ENCODE data around the gene CTNNA1.

Gene CTNNA1

DNA sequence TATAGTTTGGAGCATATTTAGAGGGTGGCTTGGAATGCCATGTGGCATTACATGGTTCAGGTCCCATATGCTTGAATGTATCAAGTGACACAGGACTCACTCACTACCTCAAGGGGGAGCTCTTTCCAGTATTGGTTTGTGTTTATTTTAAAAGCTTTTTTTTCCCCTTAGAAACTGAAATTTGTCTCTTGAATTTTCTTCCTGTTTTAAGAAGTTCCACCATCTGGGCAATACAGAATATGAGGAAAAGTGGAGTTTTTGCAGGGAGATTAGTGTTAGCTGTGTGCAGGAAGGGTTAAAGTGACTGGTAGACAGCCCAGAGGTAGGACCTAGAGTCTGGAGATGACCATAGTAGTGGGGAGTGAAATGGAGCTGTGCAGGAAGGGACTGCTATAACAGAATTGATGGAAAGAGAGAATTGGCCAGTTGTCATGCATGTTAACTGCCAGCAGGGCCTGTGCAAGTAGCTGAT, 36.6 kb downstream of the CTNNA1 start:
- Histone ChIP-seq H3K79me2 (ENCODE audit: insufficient read depth, low read length) (no peaks in the 10 kb centered on the region), H4K20me1 (ENCODE audit: low read depth, low read length) (no peaks in the 10 kb centered on the region), H3K27ac (ENCODE audit: low read depth, low read length) (no peak overlapping the region), H3K9me3 (ENCODE audit: insufficient read depth, low read length) (no peaks in the 10 kb centered on the region), H3F3A (ENCODE audit: insufficient read depth) (no peaks in the 10 kb centered on the region), H3K36me3 (ENCODE audit: low read length) (no peaks in the 10 kb centered on the region), H3K27me3 (ENCODE audit: low read length) (no peaks in the 10 kb centered on the region), H3K4me2 (ENCODE audit: low read depth, low read length, poor library complexity, severe bottlenecking) (no peak overlapping the region), H3K4me3 (ENCODE audit: insufficient read depth, low read length, poor library complexity, severe bottlenecking) (no peak overlapping the region), H3K9ac (ENCODE audit: low read length) (no peak overlapping the region), H3K9me2 (replicated peaks; ENCODE audit: insufficient read depth, low read length) (no peaks in the 10 kb centered on the region), H2AFZ (ENCODE audit: low read depth, low read length, severe bottlenecking) (no peak overlapping the region)
- TF ChIP-seq EZH2phosphoT487 (conservative IDR thresholded peaks at IDR 0.05; ENCODE audit: low read length): no peak
- TF ChIP-seq, protein P1, sequence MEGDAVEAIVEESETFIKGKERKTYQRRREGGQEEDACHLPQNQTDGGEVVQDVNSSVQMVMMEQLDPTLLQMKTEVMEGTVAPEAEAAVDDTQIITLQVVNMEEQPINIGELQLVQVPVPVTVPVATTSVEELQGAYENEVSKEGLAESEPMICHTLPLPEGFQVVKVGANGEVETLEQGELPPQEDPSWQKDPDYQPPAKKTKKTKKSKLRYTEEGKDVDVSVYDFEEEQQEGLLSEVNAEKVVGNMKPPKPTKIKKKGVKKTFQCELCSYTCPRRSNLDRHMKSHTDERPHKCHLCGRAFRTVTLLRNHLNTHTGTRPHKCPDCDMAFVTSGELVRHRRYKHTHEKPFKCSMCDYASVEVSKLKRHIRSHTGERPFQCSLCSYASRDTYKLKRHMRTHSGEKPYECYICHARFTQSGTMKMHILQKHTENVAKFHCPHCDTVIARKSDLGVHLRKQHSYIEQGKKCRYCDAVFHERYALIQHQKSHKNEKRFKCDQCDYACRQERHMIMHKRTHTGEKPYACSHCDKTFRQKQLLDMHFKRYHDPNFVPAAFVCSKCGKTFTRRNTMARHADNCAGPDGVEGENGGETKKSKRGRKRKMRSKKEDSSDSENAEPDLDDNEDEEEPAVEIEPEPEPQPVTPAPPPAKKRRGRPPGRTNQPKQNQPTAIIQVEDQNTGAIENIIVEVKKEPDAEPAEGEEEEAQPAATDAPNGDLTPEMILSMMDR (IDR thresholded peaks at IDR 0.05; ENCODE audit: insufficient read depth, low read length, poor library complexity, severe bottlenecking): peak; percentile 80

DNA sequence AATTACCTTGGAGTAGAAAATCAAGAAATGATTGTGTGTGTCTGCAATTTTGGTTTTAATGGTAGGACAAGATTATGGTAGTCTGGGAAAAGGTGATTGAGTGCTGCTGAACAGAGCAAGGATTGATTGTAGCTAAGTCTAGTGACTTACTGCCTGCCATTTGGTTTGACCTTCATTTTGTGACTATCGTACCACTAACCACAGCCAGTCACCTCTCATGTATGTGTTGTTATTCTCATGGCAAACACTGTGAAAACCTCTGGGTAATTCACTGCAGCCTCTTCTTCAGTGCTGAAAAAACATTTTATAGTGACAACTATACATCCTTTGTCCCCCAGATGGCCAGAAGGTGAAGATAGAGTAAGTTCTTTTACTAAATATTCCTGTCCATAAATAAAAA, 37.5 kb downstream of the CTNNA1 start:
- H3K79me2 ChIP-seq (ENCODE audit: insufficient read depth, low read length): no peaks in the 10 kb centered on the region

DNA sequence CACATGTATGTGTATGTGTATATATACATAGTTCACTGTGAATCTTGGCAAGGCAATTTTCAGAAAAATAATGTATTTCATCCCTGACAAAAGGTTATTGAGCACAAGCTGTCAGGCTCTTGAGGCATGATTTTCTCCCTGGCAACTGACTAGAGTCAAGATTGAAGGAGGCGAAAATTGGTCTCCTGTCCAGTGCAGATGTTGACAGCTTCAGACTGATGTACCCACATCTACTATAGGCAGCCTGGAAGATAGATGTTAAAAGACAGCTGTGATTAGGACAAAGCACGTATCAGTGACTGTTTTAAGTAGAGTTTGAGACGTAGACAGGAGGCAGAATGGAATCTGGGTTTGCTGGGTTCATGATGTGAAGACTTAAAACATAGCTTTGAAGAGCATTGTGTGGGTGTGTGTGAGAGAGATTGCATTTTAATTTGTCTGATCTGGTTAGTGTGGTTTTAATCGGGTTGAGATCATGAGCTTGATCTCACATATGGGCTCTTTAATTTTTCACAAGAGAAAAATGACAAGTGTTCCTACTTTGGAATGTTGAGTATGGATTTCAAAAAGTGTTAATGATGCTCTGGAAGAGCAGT, 39.1 kb downstream of the CTNNA1 start:
- H3K4me2 ChIP-seq (ENCODE audit: low read depth, low read length, poor library complexity, severe bottlenecking): no peak overlapping the region

More for the DNA sequence above, 37.5 kb downstream of the CTNNA1 start:
- H3F3A ChIP-seq (ENCODE audit: insufficient read depth): no peaks in the 10 kb centered on the region
- no peak overlapping the region for H3K27ac ChIP-seq (ENCODE audit: low read depth, low read length)
- H3K36me3 ChIP-seq (ENCODE audit: low read length): no peaks in the 10 kb centered on the region
- no peaks in the 10 kb centered on the region for H3K9me3 ChIP-seq (ENCODE audit: insufficient read depth, low read length)
- H2AFZ ChIP-seq (ENCODE audit: low read depth, low read length, severe bottlenecking): no peak overlapping the region
- TF ChIP-seq, protein P1 (IDR thresholded peaks at IDR 0.05; ENCODE audit: insufficient read depth, low read length, poor library complexity, severe bottlenecking): no peak
- no peak for TF ChIP-seq EZH2phosphoT487 (conservative IDR thresholded peaks at IDR 0.05; ENCODE audit: low read length)
- H3K27me3 ChIP-seq (ENCODE audit: low read length): no peaks in the 10 kb centered on the region
- H3K9me2 ChIP-seq (replicated peaks; ENCODE audit: insufficient read depth, low read length): no peaks in the 10 kb centered on the region
- no peak overlapping the region for H3K4me2 ChIP-seq (ENCODE audit: low read depth, low read length, poor library complexity, severe bottlenecking)
- H4K20me1 ChIP-seq (ENCODE audit: low read depth, low read length): no peaks in the 10 kb centered on the region
- H3K4me3 ChIP-seq (ENCODE audit: insufficient read depth, low read length, poor library complexity, severe bottlenecking): no peak overlapping the region
- H3K9ac ChIP-seq (ENCODE audit: low read length): no peak overlapping the region

More for the DNA sequence above, 39.1 kb downstream of the CTNNA1 start:
- H3F3A ChIP-seq (ENCODE audit: insufficient read depth): no peaks in the 10 kb centered on the region
- H3K9ac ChIP-seq (ENCODE audit: low read length): no peak overlapping the region
- no peaks in the 10 kb centered on the region for H3K36me3 ChIP-seq (ENCODE audit: low read length)
- H3K4me3 ChIP-seq (ENCODE audit: insufficient read depth, low read length, poor library complexity, severe bottlenecking): no peak overlapping the region
- no peak overlapping the region for H3K27ac ChIP-seq (ENCODE audit: low read depth, low read length)
- H3K27me3 ChIP-seq (ENCODE audit: low read length): no peaks in the 10 kb centered on the region
- no peaks in the 10 kb centered on the region for H4K20me1 ChIP-seq (ENCODE audit: low read depth, low read length)
- H3K79me2 ChIP-seq (ENCODE audit: insufficient read depth, low read length): no peaks in the 10 kb centered on the region
- no peaks in the 10 kb centered on the region for H3K9me3 ChIP-seq (ENCODE audit: insufficient read depth, low read length)
- H2AFZ ChIP-seq (ENCODE audit: low read depth, low read length, severe bottlenecking): no peak overlapping the region
- TF ChIP-seq, protein P1 (IDR thresholded peaks at IDR 0.05; ENCODE audit: insufficient read depth, low read length, poor library complexity, severe bottlenecking): no peak
- TF ChIP-seq EZH2phosphoT487 (conservative IDR thresholded peaks at IDR 0.05; ENCODE audit: low read length): no peak
- H3K9me2 ChIP-seq (replicated peaks; ENCODE audit: insufficient read depth, low read length): no peaks in the 10 kb centered on the region

Data from SU-DHL-6 (cell line).